Measurements from ENCODE around the gene BGN.

Gene BGN

DNA sequence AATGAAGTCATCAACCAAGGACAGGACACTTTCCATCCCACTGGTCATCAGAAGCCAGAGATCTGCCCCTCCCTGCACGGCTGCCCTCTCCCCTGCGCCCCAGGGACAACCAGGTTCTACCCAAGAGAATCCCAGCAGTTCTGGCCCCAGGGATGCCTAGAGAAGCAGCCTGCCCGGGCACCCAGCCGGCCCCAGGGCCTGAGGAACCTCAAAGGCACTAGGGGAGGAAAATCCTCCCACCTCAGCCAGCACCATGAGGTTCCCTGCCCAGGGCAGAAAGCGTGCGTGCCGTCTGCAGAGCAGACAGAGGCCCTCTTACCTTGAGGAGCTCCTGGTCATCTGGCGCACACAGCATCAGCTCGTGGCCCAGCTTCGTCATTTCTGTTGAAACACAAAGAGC lies 32.5 kb upstream of the BGN start:
- DNase-seq: no peak

DNA sequence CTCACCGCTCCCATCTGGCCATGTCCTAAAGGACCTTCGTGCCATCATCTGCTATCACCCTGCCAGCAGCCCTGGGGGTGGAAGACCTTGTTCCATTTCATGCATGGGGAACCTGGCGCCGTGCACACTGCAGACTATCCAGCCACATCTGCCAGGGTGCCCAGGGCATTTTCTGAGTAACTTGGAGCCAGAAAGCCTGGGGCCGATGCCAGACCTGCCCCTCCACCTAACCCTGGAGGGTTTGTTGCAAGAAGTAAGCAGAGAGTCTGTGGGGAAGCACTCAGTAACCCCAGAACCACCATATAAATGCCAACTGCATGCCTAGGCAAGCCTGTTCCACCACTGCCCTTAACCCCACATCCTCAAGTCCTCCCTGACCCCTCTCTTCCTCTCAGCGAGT lies 31.7 kb upstream of the BGN start:
- DNase-seq: no peak

DNA sequence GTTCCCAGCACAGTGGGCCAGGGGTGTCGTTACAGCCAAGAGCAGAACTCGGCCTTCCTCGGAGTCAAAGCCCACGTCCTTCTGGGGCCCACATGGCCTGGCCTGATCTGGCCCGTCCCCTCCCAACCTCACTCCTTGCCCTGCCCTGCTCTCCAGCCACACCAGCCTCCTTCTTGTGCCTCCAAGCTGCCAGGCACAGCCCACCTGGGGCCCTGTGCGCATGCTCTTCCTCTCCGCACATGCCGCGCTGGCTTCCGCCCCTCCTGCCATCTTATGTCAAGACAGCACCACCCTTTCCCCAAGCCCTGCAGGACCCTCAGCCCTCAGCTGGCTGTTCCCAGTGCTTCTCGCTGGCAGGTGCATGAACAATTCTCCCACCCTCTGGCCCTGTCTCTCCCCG lies 31.2 kb upstream of the BGN start:
- DNase-seq: no peak

- DNase-seq: no peak
Observed at GRCh38 chrX:153464116-153464515, 30.7 kb upstream of the BGN start.

GRCh38 chrX:153465691-153466380 lies 28.9 kb upstream of the BGN start:
- no peak for DNase-seq

- no peak for DNase-seq
Observed at GRCh38 chrX:153468008-153468580, 26.7 kb upstream of the BGN start.

GRCh38 chrX:153469811-153470410 lies 24.9 kb upstream of the BGN start:
- no peak for DNase-seq

- peak; percentile 69 to 87 for DNase-seq
Observed at GRCh38 chrX:153470411-153471363, 24.1 kb upstream of the BGN start, which contains the start of gene HAUS7. TSS of gene HAUS7 (minus strand) at chrX:153470576. CDS start at chrX:153470557, 19 bp downstream.

- no peak for DNase-seq
Observed at GRCh38 chrX:153471663-153472280, 23.0 kb upstream of the BGN start.

- DNase-seq: no peak
Observed at GRCh38 chrX:153473126-153473525, 21.7 kb upstream of the BGN start.

DNA sequence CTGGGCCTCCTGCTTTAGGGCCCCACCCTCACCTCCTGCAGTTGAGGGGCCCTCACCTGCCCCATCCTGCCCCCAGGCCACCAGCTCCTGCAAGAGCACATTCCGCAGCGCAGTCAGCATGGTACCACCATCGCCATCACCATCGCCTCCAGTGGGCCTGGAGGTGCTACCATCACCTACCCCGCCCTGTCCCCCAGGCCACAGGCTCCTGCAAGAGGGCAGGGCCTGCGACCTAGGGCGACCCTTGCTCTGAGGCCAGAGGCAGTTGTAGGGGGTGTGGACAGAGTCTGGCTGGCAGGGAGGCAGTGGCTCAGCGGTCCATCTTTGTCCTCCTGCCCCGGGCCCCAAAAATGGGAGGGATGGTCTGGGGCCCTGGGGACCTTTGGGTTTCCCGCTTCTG lies 20.5 kb upstream of the BGN start:
- no peak for DNase-seq

DNA sequence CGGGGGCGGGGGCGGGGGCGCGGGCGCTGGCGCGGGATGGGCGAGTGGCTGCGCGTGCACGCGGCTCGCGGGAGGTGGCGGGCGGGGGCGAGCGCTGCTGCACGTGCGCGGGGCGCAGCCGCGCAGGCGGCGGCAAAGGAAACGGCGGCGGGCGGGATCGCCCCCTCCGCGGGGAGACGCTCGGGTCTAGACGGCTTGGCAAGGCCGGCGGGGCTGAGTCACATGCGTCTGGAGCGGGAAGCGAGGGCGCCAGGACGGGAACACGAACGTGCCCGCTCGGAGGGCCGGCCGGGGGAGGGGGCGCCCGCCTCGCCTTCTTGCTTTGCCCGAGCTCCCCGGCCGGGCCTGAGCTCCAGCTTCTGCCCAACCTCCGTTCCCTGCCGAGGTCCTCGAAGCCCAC lies 20.1 kb upstream of the BGN start:
- peak in 1 of 2 donors; percentile 15 for DNase-seq

DNA sequence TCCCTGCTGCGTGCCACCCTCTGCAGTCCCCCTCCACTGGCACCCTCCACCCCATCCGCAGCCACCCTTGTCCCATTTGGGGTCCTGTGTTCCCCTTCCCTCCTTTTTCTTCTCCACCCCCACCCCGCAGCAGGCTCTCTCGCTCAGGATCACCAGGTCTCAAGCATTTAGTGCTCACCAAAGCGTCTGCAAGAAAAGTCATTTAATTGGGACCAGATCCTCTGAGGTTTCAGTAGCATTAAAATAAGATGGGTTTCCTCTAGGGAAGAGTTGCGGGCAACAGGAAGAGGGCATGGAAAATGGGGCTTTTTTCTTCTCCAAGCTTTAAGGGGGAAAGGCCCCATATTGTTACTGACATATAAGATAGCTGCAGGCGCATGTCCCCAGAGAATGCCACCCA lies 19.5 kb upstream of the BGN start:
- no peak for DNase-seq

DNA sequence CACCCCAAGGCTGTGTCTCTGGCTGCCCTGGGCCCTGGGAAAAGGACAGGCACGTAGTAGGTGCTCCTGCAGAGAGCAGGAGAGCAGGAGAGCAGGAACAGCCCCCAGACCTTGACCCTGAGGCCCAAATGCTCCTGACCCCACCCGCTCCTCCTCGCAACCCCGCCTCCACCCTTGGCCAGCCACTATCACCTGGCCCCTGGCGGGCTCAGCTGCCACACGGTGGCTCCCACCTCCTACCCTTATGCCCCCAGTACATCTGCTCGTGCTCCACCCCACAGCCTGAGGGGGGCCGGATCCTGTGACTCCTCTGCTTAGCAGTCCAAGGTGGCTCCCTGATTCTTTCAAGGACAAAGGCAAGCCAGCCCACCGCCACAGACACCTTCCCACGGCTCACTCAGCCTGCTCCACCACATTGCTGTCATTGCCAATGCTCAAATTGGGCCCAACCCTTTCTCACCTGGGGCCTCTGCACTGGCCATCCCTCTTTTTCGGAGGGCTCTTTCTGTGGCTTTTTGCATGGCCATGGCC lies 19.0 kb upstream of the BGN start:
- DNase-seq: no peak

DNA sequence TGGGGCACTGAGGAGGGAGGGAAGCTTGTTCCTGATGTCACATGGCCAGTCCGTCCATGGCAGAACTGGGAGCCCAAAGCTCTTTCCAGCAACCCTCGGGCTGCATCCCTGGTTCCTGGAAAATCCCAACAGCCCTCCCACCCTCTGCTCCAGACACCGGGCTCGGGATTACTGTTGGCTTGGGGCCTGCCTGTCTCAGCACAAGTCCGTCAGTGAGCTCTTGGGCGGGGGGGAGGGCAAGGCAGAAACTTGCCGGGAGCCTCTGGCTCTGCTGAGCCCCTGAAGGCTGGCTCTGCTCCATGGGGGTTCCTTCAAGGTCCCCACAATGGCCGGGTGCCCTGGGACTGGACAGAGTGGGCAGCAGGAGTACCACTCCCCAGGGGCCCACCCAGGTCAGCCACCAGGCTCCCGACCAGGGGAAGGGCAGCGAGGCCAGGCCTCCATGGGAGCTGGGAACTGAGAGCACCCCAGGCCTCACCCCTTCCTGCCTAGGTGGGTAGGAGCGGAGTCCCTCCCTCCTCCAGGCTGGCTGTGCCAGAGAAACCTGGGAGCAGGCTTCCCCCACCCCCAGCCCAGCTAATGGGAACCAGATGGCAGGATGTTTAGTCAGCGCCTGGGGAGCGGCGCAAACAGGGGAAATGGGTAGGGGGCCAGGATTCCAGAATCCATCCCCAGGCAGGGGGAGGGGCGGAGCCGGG lies 18.0 kb upstream of the BGN start:
- DNase-seq: no peak

DNA sequence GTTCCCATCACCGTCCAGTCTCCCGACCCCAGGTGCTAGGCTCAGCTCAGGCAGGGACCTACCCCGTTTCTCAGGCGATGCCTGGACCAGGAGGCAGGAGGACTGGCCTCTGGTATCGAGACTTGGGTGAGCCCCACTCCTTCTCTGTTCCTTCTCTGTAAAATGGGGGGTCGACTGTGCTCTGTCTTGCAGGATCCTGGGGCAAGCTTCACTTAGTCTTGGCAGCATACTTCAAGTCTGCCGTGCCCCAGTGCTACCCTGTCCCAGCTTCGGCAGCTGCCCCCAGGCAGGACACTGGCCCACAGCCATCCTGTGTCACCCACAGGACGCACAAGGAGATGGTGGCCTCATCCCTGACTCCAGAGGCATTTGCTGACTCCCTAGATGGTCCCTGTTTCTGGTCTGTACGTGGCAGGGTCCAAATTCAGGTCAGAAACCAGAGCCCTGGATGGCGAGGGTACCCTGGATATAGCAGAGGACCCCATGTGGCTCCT lies 17.4 kb upstream of the BGN start:
- DNase-seq: no peak

DNA sequence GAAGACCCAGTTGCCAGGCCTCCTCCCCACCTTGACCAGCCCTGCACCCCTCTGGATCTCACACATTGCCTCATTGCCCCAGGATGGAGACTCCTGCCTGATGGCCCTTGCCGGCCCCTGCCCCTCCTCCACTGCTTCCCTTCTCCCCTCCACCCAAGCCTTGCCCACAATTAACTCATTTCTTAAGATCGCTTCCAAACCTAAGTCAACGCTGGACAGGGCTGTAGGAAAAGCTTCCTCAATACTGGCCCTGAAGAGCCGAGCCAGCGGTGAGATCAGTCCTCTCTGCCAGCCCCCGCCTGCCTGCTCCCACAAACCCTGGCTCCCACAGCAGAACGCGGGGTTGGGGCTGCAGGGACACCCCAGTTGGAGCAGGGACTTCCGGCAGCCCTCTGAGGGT lies 16.9 kb upstream of the BGN start:
- DNase-seq: no peak

DNA sequence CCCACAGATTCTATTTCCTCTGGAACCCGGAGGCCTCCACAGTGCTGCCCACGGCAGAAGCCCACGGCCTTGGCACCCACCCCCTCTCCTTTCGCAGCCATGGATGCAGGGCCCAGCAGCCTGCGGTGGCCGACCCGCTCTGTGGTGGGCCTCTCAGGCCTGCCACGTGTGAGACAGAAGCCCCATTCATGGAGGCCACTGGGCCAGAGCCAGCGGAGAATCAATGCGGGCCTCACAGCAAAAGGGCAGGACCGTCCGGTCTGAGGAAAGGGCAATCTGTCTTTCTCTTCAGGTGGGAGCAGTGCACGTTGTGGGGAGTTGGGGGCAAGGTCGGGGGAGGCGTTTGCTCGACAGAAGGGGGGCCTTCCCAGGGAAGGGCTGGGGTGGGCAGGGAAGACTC lies 16.0 kb upstream of the BGN start:
- DNase-seq: peak in 1 of 2 donors; percentile 21

DNA sequence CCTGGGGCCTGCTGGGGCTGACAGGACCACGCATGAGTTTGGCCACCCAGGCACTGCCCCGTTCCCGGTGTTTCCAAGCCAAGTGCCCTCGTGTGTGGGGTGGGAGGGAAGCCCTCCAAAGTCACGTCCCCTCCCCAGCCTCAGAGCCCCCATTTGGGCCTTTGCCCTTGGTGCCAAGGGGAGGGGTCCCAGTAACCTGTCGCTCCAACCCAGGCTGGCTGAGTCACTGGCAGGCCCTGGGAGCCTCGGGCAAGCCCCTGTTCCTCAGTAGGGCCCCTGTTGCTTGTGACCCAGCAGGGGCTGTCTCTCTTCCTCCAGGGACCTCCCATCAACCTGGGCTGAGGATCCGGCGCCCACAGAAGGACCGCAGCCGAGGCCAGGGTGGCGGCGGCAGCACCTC lies 13.7 kb upstream of the BGN start:
- no peak for DNase-seq

DNA sequence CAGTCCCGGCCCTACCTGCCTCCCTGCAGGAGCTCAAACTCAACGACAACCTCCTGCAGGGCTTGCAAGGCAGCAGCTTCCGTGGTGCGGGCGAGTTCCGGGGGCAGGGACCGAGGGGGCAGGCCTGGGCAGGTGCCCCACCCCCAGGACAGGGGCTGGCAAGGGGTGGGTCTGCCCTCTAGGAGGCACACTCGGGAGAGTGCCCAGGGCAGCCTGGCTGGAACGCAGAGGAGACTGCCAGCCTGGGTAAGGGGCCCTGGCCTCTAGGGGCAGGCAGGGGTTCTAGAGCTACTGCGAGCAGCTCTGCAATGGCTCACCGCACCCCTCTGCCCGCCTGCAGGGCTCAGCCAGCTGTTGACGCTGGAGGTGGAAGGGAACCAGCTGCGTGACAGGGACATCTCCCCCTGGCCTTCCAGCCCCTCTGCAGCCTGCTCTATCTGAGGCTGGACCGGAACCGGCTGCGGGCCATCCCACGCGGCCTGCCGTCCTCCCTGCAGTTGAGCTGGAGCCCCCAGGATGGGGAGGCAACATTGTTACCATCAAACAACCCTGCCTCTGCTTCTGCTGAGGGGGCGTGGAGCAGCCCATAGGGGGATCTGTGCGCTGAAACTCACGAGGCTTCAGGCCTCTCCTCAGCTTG lies 12.3 kb upstream of the BGN start:
- DNase-seq: no peak

DNA sequence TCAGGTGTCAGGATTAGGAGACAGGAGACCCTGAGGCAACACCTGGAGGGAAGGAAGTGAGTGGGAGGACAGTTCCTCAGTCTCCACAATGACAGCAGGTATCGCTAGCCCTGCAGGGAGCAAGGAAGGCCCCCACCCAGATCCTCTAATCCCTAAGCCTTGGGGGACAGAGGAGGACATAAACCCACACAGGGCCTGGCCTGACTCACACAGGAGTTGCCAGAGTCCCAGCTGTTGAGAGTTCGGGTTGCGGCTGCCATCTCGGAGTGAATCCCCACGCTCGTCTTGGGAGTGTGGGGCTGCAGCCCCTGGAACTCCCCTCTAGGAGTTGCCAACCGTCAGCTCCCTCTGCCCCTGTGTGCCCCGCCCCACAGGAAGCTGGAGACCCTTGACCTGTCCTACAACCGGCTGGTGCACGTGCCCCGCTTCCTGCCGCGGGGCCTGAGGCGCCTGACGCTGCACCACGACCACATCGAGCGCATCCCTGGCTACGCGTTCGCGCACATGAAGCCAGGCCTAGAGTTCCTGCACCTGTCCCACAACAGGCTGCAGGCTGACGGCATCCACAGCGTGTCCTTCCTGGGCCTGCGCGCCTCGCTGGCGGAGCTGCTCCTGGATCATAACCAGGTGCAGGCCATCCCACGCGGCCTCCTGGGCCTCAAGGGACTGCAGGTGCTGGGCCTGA lies 9.2 kb upstream of the BGN start:
- DNase-seq: no peak

Data from hippocampal formation (tissue), 2 donors.